Smooth muscle cell of the brain vasculature (primary cell): ENCODE results near the gene USP6.
"Not testable (repeated sequence)": the region's sequence is repeated elsewhere in the genome, so short reads cannot be mapped to it uniquely, and the experiment has no call there.

ENCODE experiments used
- DNase-seq: peaks from one replicate; pipeline ENCODE4 v3.0.0-alpha.2; 2012; ENCODE audit warnings: low read depth, low spot score

Gene USP6

GRCh38 chr17:5115673-5116651, at the start of gene USP6:
USP6 (plus strand) TSS chr17:5116032; CDS start chr17:5130368, 14,336 bp downstream.
- DNase-seq = no peak

GRCh38 chr17:5068236-5068635, 47.6 kb upstream of the USP6 start:
- no peak for DNase-seq

GRCh38 chr17:5069724-5070123, 46.1 kb upstream of the USP6 start:
- DNase-seq = no peak

GRCh38 chr17:5075472-5075871, 40.4 kb upstream of the USP6 start:
- DNase-seq = not testable (repeated sequence)

GRCh38 chr17:5077275-5077674, 38.6 kb upstream of the USP6 start:
- DNase-seq = not testable (repeated sequence)

- DNase-seq = no peak
These were observed 38.1 kb upstream of the USP6 start for GRCh38 chr17:5077781-5078105.

- peak; percentile 43 for DNase-seq
These were observed 37.5 kb upstream of the USP6 start, which contains the start of gene ZFP3 for GRCh38 chr17:5078106-5079028. ZFP3 (plus strand) TSS chr17:5078467; CDS start chr17:5091505, 13,038 bp downstream.

GRCh38 chr17:5080591-5080990, 35.2 kb upstream of the USP6 start:
- no peak for DNase-seq

- DNase-seq = no peak
These were observed 23.4 kb upstream of the USP6 start for GRCh38 chr17:5092218-5093010.

- no peak for DNase-seq
These were observed 19.1 kb upstream of the USP6 start for GRCh38 chr17:5096731-5097100.

GRCh38 chr17:5097101-5097834, 18.6 kb upstream of the USP6 start:
- no peak for DNase-seq

GRCh38 chr17:5099271-5099670, 16.6 kb upstream of the USP6 start:
- DNase-seq = no peak

- DNase-seq = no peak
These were observed 15.0 kb upstream of the USP6 start for GRCh38 chr17:5100832-5101231.

GRCh38 chr17:5110816-5111215, 5.0 kb upstream of the USP6 start:
- no peak for DNase-seq

GRCh38 chr17:5111402-5112204, 4.2 kb upstream of the USP6 start, which contains the start of gene ZNF232:
ZNF232 (minus strand) TSS chr17:5111878; CDS start chr17:5111822, 56 bp downstream.
- DNase-seq = peak; percentile 67

GRCh38 chr17:5118219-5118618, 2.4 kb downstream of the USP6 start:
- DNase-seq = no peak

GRCh38 chr17:5120036-5120435, 4.2 kb downstream of the USP6 start:
- no peak for DNase-seq

GRCh38 chr17:5120436-5121185, 4.8 kb downstream of the USP6 start:
- DNase-seq = not testable (repeated sequence)
